ENCODE results near the gene NRIP3. TPM values are rescaled to one million over a fixed set of nuclear protein-coding genes. Genes with fewer than 3 reads are reported as not detected.

NRIP3 gene
- total RNA-seq, 4 donors from 2014 or later = 1.8 to 2.9 (median 2.2) TPM

DNA sequence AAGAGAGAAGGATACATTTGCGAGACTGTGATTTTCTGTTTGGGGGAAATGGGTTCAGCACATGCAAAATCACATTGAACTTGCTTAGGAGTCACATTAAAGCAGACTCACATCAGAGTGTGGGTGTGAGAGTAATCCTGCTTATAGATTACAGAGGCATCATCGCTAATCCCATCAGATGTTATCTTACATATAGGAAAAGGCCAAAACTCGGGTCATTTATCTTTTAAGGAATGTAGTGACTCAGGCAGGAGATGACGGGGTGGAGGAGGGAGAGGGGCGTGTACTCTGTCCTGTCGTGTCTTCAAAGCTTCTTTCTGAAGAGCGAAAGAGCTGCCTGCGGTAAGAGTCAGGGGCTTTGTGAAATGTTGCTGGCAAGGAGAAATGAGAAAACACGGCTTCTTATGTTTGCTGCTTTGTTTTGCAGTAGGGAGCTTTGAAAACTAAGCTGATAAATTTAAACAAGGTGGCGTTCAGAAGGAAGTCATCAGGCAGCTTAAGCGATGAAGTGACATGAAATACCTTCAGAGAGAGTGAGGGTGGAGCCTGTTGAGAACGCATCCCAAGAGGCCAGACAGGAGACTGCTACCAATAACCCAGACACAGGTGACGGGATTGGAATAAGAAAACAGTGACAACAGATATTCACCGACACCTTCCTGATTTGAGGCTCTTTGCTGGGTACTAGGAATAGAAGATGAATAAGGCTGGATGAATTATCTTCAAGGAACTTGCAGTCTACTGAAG lies 68.9 kb downstream of the NRIP3 start:
- no peaks in the 10 kb centered on the region for H3K9me3 ChIP-seq
- TF ChIP-seq POLR2AphosphoS5 (IDR thresholded peaks at IDR 0.05) = no peak
- no peak for TF ChIP-seq POLR2A (IDR thresholded peaks at IDR 0.05)
- TF ChIP-seq EP300 (IDR thresholded peaks at IDR 0.05) = no peak
- TF ChIP-seq, protein P1, sequence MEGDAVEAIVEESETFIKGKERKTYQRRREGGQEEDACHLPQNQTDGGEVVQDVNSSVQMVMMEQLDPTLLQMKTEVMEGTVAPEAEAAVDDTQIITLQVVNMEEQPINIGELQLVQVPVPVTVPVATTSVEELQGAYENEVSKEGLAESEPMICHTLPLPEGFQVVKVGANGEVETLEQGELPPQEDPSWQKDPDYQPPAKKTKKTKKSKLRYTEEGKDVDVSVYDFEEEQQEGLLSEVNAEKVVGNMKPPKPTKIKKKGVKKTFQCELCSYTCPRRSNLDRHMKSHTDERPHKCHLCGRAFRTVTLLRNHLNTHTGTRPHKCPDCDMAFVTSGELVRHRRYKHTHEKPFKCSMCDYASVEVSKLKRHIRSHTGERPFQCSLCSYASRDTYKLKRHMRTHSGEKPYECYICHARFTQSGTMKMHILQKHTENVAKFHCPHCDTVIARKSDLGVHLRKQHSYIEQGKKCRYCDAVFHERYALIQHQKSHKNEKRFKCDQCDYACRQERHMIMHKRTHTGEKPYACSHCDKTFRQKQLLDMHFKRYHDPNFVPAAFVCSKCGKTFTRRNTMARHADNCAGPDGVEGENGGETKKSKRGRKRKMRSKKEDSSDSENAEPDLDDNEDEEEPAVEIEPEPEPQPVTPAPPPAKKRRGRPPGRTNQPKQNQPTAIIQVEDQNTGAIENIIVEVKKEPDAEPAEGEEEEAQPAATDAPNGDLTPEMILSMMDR (IDR thresholded peaks at IDR 0.05) = no peak
- no peaks in the 10 kb centered on the region for H3K27me3 ChIP-seq
- no peak overlapping the region for H3K4me3 ChIP-seq
- WGBS, 2 donors (ENCODE audit: low coverage in 1 of 2) = 37 to 39% methylated on average over 14 of the region's 14 CpGs
- no peak for ATAC-seq
- no peaks in the 10 kb centered on the region for H3K36me3 ChIP-seq
- H3K27ac ChIP-seq = no peak overlapping the region
- no peaks in the 10 kb centered on the region for H3K4me1 ChIP-seq

DNA sequence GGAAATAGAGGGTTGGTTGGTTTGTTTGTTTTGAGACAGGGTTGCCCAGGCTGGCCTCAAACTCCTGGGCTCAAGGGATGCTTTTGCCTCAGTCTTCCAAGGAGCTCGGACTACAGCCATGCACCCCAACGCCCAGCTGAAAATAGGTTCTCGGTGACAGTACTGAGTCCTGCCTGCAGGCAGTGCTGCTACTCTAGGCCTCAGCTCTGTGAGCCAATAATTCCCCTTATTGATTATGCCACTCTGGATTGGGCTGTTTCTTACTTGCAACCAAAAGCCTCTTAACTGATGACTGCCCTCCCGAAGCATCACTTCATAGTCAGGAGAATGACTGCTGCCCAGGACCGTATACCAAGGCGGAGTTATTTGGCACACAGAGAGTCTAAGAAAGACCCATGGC lies 69.9 kb downstream of the NRIP3 start:
- no peak for TF ChIP-seq POLR2AphosphoS5 (IDR thresholded peaks at IDR 0.05)
- no peak for TF ChIP-seq POLR2A (IDR thresholded peaks at IDR 0.05)
- TF ChIP-seq EP300 (IDR thresholded peaks at IDR 0.05) = no peak
- TF ChIP-seq, protein P1 (IDR thresholded peaks at IDR 0.05) = no peak
- Histone ChIP-seq H3K27me3 (no peaks in the 10 kb centered on the region), H3K4me3 (no peak overlapping the region), H3K4me1 (no peaks in the 10 kb centered on the region), H3K9me3 (no peaks in the 10 kb centered on the region), H3K36me3 (no peaks in the 10 kb centered on the region), H3K27ac (no peak overlapping the region)
- ATAC-seq = no peak
- 90 to 94% methylated on average over 3 of the region's 6 CpGs for WGBS, 2 donors (ENCODE audit: low coverage in 1 of 2)

DNA sequence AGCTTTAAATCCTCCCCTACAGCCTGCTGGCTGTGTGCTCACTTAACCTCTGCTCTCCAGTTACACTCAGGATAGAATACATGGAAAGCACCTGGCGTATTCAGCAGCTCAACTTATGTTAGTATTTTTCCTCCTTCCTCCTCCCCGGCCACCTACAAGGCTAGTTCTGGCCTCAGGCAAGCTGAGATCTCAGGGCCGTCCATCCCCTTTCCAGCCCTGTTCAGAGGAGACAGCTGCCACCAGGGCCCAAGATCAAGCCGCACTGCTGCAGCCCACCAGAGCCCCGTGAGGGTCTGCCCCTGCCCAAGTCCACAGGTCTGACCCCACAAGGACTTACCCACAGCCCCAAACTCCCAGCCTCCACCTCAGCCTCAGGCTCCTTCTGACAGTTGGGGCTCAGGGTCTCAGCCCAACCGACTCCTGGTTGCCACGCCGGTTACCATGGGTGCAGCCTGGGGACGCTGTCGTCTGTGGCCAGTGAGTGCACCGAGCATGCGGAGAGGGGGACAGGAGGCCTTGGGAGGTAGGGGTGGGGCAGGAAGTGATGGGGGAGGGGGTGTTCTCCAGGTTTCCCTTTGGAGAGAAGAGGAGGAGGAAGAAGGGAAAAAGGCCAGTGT lies 71.1 kb downstream of the NRIP3 start, which contains the start of gene C11orf16:
Gene C11orf16, minus strand, starts transcription at position 384 of the 617 bp plus-strand sequence. CDS start 639 bp downstream, outside the sequence.
- no peak for ATAC-seq
- no peaks in the 10 kb centered on the region for H3K4me1 ChIP-seq
- no peaks in the 10 kb centered on the region for H3K9me3 ChIP-seq
- TF ChIP-seq POLR2A (IDR thresholded peaks at IDR 0.05) (no peak), EP300 (IDR thresholded peaks at IDR 0.05) (no peak), POLR2AphosphoS5 (IDR thresholded peaks at IDR 0.05) (no peak)
- TF ChIP-seq, protein P1 (IDR thresholded peaks at IDR 0.05) = no peak
- WGBS, 2 donors (ENCODE audit: low coverage in 1 of 2) = 80% methylated on average over 1 of the region's 12 CpGs; no CpG with 5 or more reads in 1 of the 2 donors
- no peaks in the 10 kb centered on the region for H3K27me3 ChIP-seq
- no peak within 1 kb of the TSS for H3K27ac ChIP-seq
- H3K36me3 ChIP-seq = no peaks in the 10 kb centered on the region
- H3K4me3 ChIP-seq = no peak within 1 kb of the TSS

Small RNAs within 50 kb of the gene (small RNA-seq; reads per million reads assigned to genes)
- 0 reads per million in 4 donors for gene RF00019

Other genes starting within 250 kb of the NRIP3 start
- gene AKIP1, start 92.8 kb downstream of the NRIP3 start, total RNA-seq = 10 to 100 TPM; 31.5 to 63.9 (median 44.7) TPM
- gene C11orf16, start 71.1 kb downstream of the NRIP3 start, total RNA-seq = not detected
- gene ASCL3, start 61.0 kb downstream of the NRIP3 start, total RNA-seq = not detected
- gene TMEM9B, start 39.6 kb downstream of the NRIP3 start, total RNA-seq = 10 to 100 TPM; 14.6 to 40.0 (median 21.5) TPM
- 10 to 100 TPM in 1 of 4 donors, 1 to 10 TPM in 2, under 1 TPM in 1; 0.78 to 13.1 (median 5.0) TPM for gene SCUBE2, start 87.6 kb upstream of the NRIP3 start, total RNA-seq